ENCODE data around the gene TRHDE. TPM values are rescaled to one million over a fixed set of nuclear protein-coding genes. Genes with fewer than 3 reads are reported as not detected.

TRHDE gene
- total RNA-seq, 1 donor from 2014 or later, result 16.7 TPM

GRCh38 chr12:72286526-72286925, 14.4 kb downstream of the TRHDE start:
- Mint-ChIP-seq H3K9me3 (ENCODE audit: unreplicated experiment) (no peaks in the 10 kb centered on the region), H3K27me3 (ENCODE audit: unreplicated experiment) (no peaks in the 10 kb centered on the region), H3K4me3 (ENCODE audit: unreplicated experiment) (no peak overlapping the region), H3K36me3 (ENCODE audit: unreplicated experiment) (peaks cover 4% of the 10 kb centered on the region), H3K27ac (ENCODE audit: unreplicated experiment) (no peak overlapping the region), H3K4me1 (ENCODE audit: low read depth, unreplicated experiment) (no peaks in the 10 kb centered on the region)
- no peak for DNase-seq
- TF ChIP-seq CTCF (IDR thresholded peaks at IDR 0.05; ENCODE audit: partially characterized antibody, unreplicated experiment), result no peak

GRCh38 chr12:72288436-72288835, 16.3 kb downstream of the TRHDE start:
- no peaks in the 10 kb centered on the region for H3K9me3 Mint-ChIP-seq (ENCODE audit: unreplicated experiment)
- no peaks in the 10 kb centered on the region for H3K4me1 Mint-ChIP-seq (ENCODE audit: low read depth, unreplicated experiment)
- no peak overlapping the region for H3K27ac Mint-ChIP-seq (ENCODE audit: unreplicated experiment)
- no peak overlapping the region for H3K4me3 Mint-ChIP-seq (ENCODE audit: unreplicated experiment)
- no peak for DNase-seq
- H3K27me3 Mint-ChIP-seq (ENCODE audit: unreplicated experiment), result no peaks in the 10 kb centered on the region
- peaks cover 4% of the 10 kb centered on the region for H3K36me3 Mint-ChIP-seq (ENCODE audit: unreplicated experiment)
- TF ChIP-seq CTCF (IDR thresholded peaks at IDR 0.05; ENCODE audit: partially characterized antibody, unreplicated experiment), result no peak

- H3K9me3 Mint-ChIP-seq (ENCODE audit: unreplicated experiment), result no peaks in the 10 kb centered on the region
- H3K27ac Mint-ChIP-seq (ENCODE audit: unreplicated experiment), result no peak overlapping the region
- no peak overlapping the region for H3K4me3 Mint-ChIP-seq (ENCODE audit: unreplicated experiment)
- TF ChIP-seq CTCF (IDR thresholded peaks at IDR 0.05; ENCODE audit: partially characterized antibody, unreplicated experiment), result no peak
- H3K4me1 Mint-ChIP-seq (ENCODE audit: low read depth, unreplicated experiment), result no peaks in the 10 kb centered on the region
- H3K27me3 Mint-ChIP-seq (ENCODE audit: unreplicated experiment), result no peaks in the 10 kb centered on the region
- DNase-seq, result no peak
- peaks cover 4% of the 10 kb centered on the region for H3K36me3 Mint-ChIP-seq (ENCODE audit: unreplicated experiment)
Observed at GRCh38 chr12:72288911-72289310, 16.7 kb downstream of the TRHDE start.

- H3K27ac Mint-ChIP-seq (ENCODE audit: unreplicated experiment), result no peak overlapping the region
- no peak overlapping the region for H3K4me3 Mint-ChIP-seq (ENCODE audit: unreplicated experiment)
- no peak for TF ChIP-seq CTCF (IDR thresholded peaks at IDR 0.05; ENCODE audit: partially characterized antibody, unreplicated experiment)
- no peaks in the 10 kb centered on the region for H3K9me3 Mint-ChIP-seq (ENCODE audit: unreplicated experiment)
- peaks cover 4% of the 10 kb centered on the region for H3K36me3 Mint-ChIP-seq (ENCODE audit: unreplicated experiment)
- no peak for DNase-seq
- H3K27me3 Mint-ChIP-seq (ENCODE audit: unreplicated experiment), result no peaks in the 10 kb centered on the region
- no peaks in the 10 kb centered on the region for H3K4me1 Mint-ChIP-seq (ENCODE audit: low read depth, unreplicated experiment)
Observed at GRCh38 chr12:72289633-72290032, 17.5 kb downstream of the TRHDE start.

- Mint-ChIP-seq H3K9me3 (ENCODE audit: unreplicated experiment) (no peaks in the 10 kb centered on the region), H3K27me3 (ENCODE audit: unreplicated experiment) (no peaks in the 10 kb centered on the region), H3K27ac (ENCODE audit: unreplicated experiment) (no peak overlapping the region), H3K4me1 (ENCODE audit: low read depth, unreplicated experiment) (no peaks in the 10 kb centered on the region), H3K4me3 (ENCODE audit: unreplicated experiment) (no peak overlapping the region), H3K36me3 (ENCODE audit: unreplicated experiment) (peaks cover 4% of the 10 kb centered on the region)
- no peak for TF ChIP-seq CTCF (IDR thresholded peaks at IDR 0.05; ENCODE audit: partially characterized antibody, unreplicated experiment)
- DNase-seq, result no peak
Observed at GRCh38 chr12:72291175-72291574, 19.0 kb downstream of the TRHDE start.
